HG03432 (cell line): ENCODE results near the gene PODNL1.
"Not testable (repeated sequence)": the region's sequence is repeated elsewhere in the genome, so short reads cannot be mapped to it uniquely, and the experiment has no call there.

Source experiments
- ATAC-seq: cut with Tn5 transposase; IDR thresholded peaks from one replicate; pipeline ENCODE4 v1.9.1; 2021; ENCODE audit warnings: mild to moderate bottlenecking, moderate library complexity; ENCODE audit not compliant: unreplicated experiment

PODNL1 gene

GRCh38 chr19:13930402-13930801 is 7.8 kb downstream of the PODNL1 start:
- no peak for ATAC-seq

GRCh38 chr19:13929956-13930355 is 8.3 kb downstream of the PODNL1 start:
- no peak for ATAC-seq

DNA sequence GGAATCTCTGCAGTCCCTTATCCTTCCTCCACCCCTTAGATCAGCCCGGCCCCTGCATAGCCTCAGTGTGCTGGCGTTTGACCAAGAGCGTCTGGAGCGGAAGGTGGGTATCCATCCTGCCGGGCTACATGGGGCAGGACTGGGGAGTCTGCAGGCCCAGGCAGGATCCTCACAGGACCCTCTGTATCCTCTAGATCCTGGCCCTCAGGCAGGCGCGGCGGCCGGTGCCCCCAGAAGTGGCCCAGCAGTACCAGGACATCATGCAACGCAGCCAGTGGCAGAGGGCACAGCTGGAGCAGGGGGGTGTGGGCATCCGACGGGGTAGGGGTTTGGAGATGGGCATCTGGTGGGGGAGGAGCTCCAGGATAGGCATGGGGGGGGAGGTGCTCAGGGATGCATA is 8.9 kb downstream of the PODNL1 start:
- ATAC-seq, result no peak

GRCh38 chr19:13926715-13927114 is 11.5 kb downstream of the PODNL1 start:
- ATAC-seq, result no peak

DNA sequence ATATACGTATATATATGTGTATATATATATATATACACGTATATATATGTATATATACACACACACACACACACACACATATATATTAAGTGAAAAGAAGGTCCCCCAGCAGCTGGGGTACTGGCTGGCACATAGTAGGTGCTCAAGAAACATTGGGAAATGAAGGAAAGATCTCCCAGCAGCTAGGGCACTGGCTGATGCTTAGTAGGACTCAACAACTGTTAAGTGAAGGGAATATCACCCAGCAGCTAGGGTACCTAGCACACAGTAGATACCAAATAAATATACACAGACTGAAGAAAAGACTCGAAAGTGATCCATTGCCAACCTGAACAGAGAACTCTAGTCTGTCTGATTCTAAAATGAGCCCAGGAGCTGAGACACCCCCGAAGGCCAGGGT is 12.2 kb downstream of the PODNL1 start:
- no peak for ATAC-seq

- ATAC-seq, result no peak
Observed at GRCh38 chr19:13923194-13923987, 14.8 kb downstream of the PODNL1 start.

GRCh38 chr19:13922118-13922517 is 16.1 kb downstream of the PODNL1 start:
- ATAC-seq, result not testable (repeated sequence)

DNA sequence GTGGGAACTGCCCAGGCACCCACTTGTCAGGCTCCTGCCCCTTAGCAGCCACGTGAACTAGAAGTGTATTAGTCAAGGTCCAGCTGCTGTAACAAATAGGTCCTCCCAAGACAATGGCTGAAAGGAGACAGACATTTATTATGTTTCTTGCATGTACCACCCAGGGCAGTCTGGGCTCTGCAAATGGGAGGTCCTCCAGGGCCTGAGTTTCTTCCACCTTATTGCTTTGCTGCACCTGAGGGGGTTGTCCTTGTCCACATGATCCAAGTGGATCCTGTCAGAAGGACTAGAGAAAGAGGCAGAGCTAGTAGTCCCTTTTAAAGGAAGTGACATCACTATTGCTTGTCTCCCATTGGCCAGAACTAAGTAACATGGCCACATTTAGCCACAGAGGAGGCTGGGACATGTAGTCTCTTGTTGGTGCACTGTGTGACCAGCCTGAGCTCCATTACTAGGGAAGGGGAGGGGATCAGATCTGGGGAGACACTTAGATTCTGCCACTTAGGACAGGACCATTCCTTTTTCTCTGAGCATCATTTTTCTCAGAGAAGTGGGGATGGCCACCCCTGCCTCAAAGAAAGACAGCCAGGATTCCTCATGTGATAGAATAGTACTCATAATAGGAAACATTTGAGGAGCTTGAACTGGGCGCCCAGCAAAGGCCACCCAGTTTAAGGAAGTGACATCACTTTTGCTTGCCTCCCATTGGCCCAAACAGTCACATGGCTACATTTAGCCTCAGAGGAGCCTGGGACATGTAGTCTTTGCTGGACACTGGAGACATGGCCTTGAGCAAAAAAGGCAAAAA is 17.1 kb downstream of the PODNL1 start:
- no peak for ATAC-seq

DNA sequence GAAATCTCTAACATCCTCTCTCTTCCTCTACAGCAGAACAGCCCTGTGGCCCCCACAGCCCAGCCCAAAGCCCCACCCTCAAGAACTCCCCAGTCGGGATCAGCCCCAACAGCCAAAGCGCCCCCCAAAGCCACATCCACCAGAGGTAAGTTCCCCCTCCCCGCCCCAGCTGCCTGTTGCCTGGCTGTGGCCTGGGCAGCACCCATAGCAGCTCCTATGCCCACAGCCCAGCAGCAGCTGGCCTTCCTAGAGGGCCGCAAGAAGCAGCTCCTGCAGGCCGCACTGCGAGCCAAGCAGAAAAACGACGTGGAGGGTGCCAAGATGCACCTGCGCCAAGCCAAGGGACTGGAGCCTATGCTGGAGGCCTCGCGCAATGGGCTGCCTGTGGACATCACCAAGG is 17.7 kb downstream of the PODNL1 start:
- no peak for ATAC-seq

- no peak for ATAC-seq
Observed at GRCh38 chr19:13918726-13919411, 19.3 kb downstream of the PODNL1 start.

GRCh38 chr19:13917888-13918406 is 20.3 kb downstream of the PODNL1 start:
- ATAC-seq, result no peak

GRCh38 chr19:13914777-13915176 is 23.4 kb downstream of the PODNL1 start:
- no peak for ATAC-seq

DNA sequence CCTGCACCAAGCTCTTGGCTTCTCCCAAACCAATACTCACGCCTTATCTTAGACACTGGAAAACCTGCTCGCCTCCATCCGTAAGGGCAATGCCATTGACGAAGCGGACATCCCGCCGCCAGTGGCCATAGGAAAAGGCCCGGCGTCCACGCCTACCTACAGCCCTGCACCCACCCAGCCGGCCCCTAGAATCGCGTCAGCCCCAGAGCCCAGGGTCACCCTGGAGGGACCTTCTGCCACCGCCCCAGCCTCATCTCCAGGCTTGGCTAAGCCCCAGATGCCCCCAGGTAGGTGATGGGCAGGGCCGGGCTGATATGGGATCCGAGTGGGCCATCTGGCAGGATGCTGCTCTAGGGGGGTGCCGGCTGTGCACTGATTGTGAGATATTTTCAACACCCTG is 24.9 kb downstream of the PODNL1 start:
- ATAC-seq, result no peak

DNA sequence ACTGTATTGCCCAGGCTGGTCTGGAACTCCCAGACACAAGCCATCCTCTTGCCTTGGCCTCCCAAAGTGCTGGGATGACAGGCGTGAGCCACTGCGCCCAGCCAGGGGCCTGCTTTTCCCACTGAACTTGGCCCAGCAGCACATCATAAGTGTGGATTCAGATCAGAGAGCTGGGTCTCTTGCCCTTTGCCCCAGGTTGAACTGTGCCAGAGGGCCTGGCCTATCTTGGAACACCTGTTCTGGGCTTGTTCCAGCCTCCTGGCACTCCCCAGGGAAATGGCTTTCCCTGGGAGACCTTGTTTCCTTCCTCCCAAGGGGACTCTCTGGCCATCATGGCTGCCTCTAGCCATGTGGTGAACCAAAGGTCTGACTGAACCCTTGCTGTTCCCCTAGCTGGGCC is 28.8 kb downstream of the PODNL1 start:
- no peak for ATAC-seq

GRCh38 chr19:13908674-13909073 is 29.5 kb downstream of the PODNL1 start:
- no peak for ATAC-seq

DNA sequence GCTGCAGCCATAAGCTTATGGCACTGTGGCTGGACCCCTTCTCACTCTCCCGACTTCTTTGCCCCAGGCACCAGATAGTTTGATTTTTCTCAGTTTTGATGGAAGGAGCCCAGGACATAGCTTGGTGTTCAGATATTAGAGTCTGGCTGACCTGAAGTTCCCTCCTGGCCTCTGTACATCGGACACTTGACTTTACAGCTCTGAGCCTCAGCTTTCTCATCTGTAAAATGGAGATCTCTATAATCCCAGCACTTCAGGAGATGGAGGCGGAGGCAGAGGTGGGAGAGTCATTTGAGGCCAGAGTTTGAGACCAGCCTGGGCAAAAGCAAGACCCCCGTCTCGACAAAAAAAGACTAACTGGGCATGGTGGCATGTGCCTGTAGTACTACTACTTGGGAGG is 31.3 kb downstream of the PODNL1 start:
- ATAC-seq, result no peak

- peak; percentile 23 for ATAC-seq
Observed at GRCh38 chr19:13906521-13906904, 31.7 kb downstream of the PODNL1 start.

DNA sequence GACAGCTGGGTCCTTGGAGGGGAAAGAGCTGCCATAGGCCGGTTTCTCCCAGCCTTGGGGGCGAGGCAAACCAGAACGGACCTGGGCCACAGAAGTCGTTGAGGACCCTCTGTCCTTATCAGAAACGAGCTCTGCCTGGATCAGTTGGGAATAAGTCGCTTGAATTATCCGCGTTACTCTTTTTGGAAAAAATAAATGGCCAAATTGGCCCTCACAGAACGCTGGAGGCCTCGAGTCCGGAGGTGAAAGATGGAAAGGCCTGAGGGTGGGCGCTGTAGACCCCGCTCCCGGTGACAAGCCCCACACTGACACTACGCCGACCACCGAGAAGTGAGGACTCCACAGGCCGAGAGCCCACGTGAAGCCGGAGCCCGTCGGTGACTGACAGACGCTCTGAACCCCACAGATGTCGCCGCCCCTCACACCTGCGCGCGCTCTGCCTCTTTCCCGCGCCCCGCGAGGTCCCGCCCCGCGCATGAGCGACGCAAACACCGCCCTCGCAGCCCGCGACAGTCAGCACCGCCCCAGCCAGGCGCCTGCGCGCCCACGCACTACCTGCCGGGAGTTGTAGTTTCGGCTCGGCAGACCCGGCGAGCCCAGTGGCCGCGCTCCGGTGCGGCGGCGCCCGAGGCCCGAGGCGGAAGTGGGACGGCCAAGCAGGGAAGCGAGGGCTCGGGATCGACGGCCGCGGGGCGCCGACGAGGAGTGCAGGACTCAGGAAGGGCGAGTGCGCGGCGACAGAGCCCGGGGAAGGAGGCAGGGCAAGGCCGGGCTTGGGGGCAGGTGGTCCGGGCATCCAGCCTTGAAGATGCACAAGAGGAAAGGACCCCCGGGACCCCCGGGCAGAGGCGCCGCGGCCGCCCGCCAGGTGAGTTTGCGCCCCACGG is 32.3 kb downstream of the PODNL1 start, which contains the start of the genes BRME1 and CC2D1A:
Gene BRME1 (minus strand): TSS at position 484 of the 887 bp plus-strand sequence. CDS start 1,225 bp downstream, outside the sequence.
Gene CC2D1A (plus strand): TSS at position 568 of the 887 bp plus-strand sequence. CDS start 241 bp downstream, at position 809.
- ATAC-seq, result peak; percentile 93

DNA sequence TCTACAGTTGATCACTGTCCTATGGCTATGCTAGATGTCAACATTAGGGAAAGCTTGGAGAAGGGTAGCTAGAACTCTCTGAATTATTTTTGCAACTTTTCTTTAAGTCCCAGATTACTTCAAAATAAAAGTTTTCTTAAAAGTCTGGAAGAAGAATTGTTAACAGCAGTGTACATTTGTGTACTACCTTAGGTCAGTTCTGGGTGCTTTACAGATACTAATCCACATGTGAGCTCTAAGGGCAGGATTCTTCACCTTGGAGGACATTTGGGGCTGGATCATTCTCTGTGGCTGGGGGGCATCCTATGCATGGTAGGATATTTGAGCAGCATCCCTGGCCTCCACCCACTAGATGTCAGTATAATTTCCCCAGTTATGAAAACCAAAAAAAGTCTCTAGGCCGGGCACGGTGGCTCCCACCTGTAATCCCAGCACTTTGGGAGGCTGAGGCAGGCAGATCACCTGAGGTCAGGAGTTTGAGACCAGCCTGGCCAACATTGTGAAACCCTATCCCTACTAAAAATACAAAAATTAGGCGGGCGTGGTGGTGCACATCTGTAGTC is 35.1 kb downstream of the PODNL1 start:
- no peak for ATAC-seq
